HCT116 (cell line): ENCODE results near the gene CACNA1C. TPM values are rescaled to one million over a fixed set of nuclear protein-coding genes. Genes with fewer than 3 reads are reported as not detected.

Experiments used
- ATAC-seq: fragments of 200-7000 bp; cut with Tn5 transposase; 2 replicates; pipeline ENCODE4 v1.9.1; 2020; ENCODE audit warnings: mild to moderate bottlenecking, moderate library complexity
- BruUV-seq: library from RNA; stranded (reverse); fragments of 400-500 nt; replicated peaks from 2 replicates; lab custom pipeline; 2021; lab: Mats Ljungman, UMichigan
- CTCF ChIA-PET: fragments of 300-600 bp; sonication (Branson Sonifier 250); formaldehyde crosslinking; loops from one replicate; lab custom pipeline; 2021; ENCODE audit warnings: antibody characterized with exemption; lab: Charles Lee
- POLR2A ChIA-PET: fragments of 300-600, 350-600 bp; sonication (Branson Sonifier 250); formaldehyde crosslinking; loops from one replicate; lab custom pipeline; 2021; ENCODE audit warnings: antibody characterized with exemption; lab: Charles Lee
- RAD21 ChIA-PET, 2 experiments: fragments of 300-600 bp; sonication (Branson Sonifier 250); formaldehyde crosslinking; loops; one replicate each; lab custom pipeline; 2023; ENCODE audit warnings: low total read pairs in 2 of 2; ENCODE audit not compliant: uncharacterized antibody in 2 of 2, unreplicated experiment in 2 of 2, low non-redundant PET in 1 of 2; lab: Charles Lee
- DNase-seq: peaks from one replicate; pipeline ENCODE4 v3.0.0-alpha.2; 2010; ENCODE audit warnings: low read depth, low spot score
- H2AFZ ChIP-seq: fragments of 200-600 bp; shearing (Covaris generic), sonication (generic); 2 replicates; pipeline ENCODE4 v1.6.1; 2017; ENCODE audit warnings: low read depth, mixed run types, mixed read lengths, antibody characterized with exemption, low read length; ENCODE audit not compliant: poor library complexity, severe bottlenecking
- H3K27ac ChIP-seq: 2 replicates; pipeline ENCODE4 v1.5.1; 2012; ENCODE audit warnings: low read depth, low read length
- H3K27me3 ChIP-seq: fragments of 200-600 bp; sonication (generic); 2 replicates; pipeline ENCODE4 v1.6.1; 2016; ENCODE audit warnings: mixed run types, low read length, mixed read lengths; ENCODE audit not compliant: insufficient read depth
- H3K36me3 ChIP-seq, 2 experiments: fragments of 200-500 bp in 1 of 2; fragments of 200-600 bp in 1 of 2; sonication (Bioruptor generic) in 1 of 2; sonication (generic) in 1 of 2; 2 replicates each; pipeline versions ENCODE4 v1.5.1 to v1.6.1; 2014 to 2016; ENCODE audit warnings: low read length in 2 of 2, inconsistent platforms in 1 of 2, mixed read lengths in 1 of 2, mixed run types in 1 of 2; ENCODE audit not compliant: insufficient read depth in 2 of 2, control insufficient read depth in 1 of 2
- H3K4me1 ChIP-seq, 2 experiments: fragments of 200-600 bp in 1 of 2; sonication (generic) in 1 of 2; 2 replicates each; pipeline versions ENCODE4 v1.5.1 to v1.6.1; 2012 to 2017; ENCODE audit warnings: low read length in 2 of 2, inconsistent platforms in 1 of 2, mild to moderate bottlenecking in 1 of 2, mixed read lengths in 1 of 2, mixed run types in 1 of 2, moderate library complexity in 1 of 2; ENCODE audit not compliant: insufficient read depth in 2 of 2, control insufficient read depth in 1 of 2
- H3K4me2 ChIP-seq: fragments of 200-600 bp; sonication (generic); 2 replicates; pipeline ENCODE4 v1.6.1; 2017; ENCODE audit warnings: mixed run types, low read length, mixed read lengths
- H3K4me3 ChIP-seq, 2 experiments: fragments of 200-600 bp in 1 of 2; sonication (generic) in 1 of 2; replicated peaks in 1 of 2; 2 replicates each; pipeline ENCODE4 v1.5.1; 2011 to 2016; ENCODE audit warnings: low read length in 2 of 2, control low read depth in 1 of 2, low read depth in 1 of 2, mild to moderate bottlenecking in 1 of 2, mixed read lengths in 1 of 2, mixed run types in 1 of 2
- H3K79me2 ChIP-seq: fragments of 200-600 bp; sonication (generic); 2 replicates; pipeline ENCODE4 v1.6.1; 2017; ENCODE audit warnings: mild to moderate bottlenecking, mixed run types, low read length, moderate library complexity, mixed read lengths; ENCODE audit not compliant: insufficient read depth
- H3K9ac ChIP-seq: fragments of 200-600 bp; sonication (generic); 2 replicates; pipeline ENCODE4 v1.6.1; 2016; ENCODE audit warnings: low read length, mixed read lengths
- H3K9me2 ChIP-seq: fragments of 200-600 bp; sonication (generic), shearing (Covaris generic); 2 replicates; pipeline ENCODE4 v1.6.1; 2017; ENCODE audit warnings: mixed run types, mild to moderate bottlenecking, moderate library complexity; ENCODE audit not compliant: insufficient read depth
- H3K9me3 ChIP-seq, 2 experiments: fragments of 200-500 bp in 1 of 2; fragments of 200-600 bp in 1 of 2; sonication (Bioruptor generic) in 1 of 2; sonication (generic) in 1 of 2; 2 replicates each; pipeline ENCODE4 v1.6.1; 2014 to 2017; ENCODE audit warnings: low read length in 2 of 2, mixed read lengths in 2 of 2, inconsistent platforms in 1 of 2, low read depth in 1 of 2, mild to moderate bottlenecking in 1 of 2, mixed run types in 1 of 2, moderate library complexity in 1 of 2; ENCODE audit not compliant: control insufficient read depth in 1 of 2, insufficient read depth in 1 of 2
- H4K20me1 ChIP-seq: fragments of 200-600 bp; sonication (generic), shearing (Covaris generic); 2 replicates; pipeline ENCODE4 v1.6.1; 2017; ENCODE audit warnings: mixed run types, mild to moderate bottlenecking, moderate library complexity; ENCODE audit not compliant: insufficient read depth
- CBX3 ChIP-seq: IDR thresholded peaks from 2 replicates; pipeline ENCODE4 v1.6.1; 2012; ENCODE audit warnings: low read depth
- CEBPB ChIP-seq: IDR thresholded peaks from 2 replicates; pipeline ENCODE4 v1.6.1; 2012; ENCODE audit warnings: low read depth
- EGR1 ChIP-seq: IDR thresholded peaks from 2 replicates; pipeline ENCODE4 v1.6.1; 2012; ENCODE audit warnings: low read depth
- EZH2 ChIP-seq: fragments of 200-600 bp; sonication (generic); IDR thresholded peaks from 2 replicates; pipeline ENCODE4 v1.6.1; 2017; ENCODE audit warnings: antibody characterized with exemption, mixed run types
- EZH2phosphoT487 ChIP-seq: fragments of 200-600 bp; IDR thresholded peaks from 2 replicates; pipeline ENCODE4 v1.6.1; 2018; ENCODE audit warnings: antibody characterized with exemption, borderline replicate concordance
- JUND ChIP-seq: IDR thresholded peaks from 2 replicates; pipeline ENCODE4 v1.6.1; 2012
- POLR2A ChIP-seq: IDR thresholded peaks from 2 replicates; pipeline ENCODE4 v1.7.0; 2011; ENCODE audit warnings: borderline replicate concordance; ENCODE audit not compliant: insufficient read depth, insufficient read length; ENCODE audit errors: extremely low read depth
- RAD21 ChIP-seq: IDR thresholded peaks from 2 replicates; pipeline ENCODE4 v1.6.1; 2012; ENCODE audit warnings: low read depth, mild to moderate bottlenecking
- SIN3A ChIP-seq: IDR thresholded peaks from 2 replicates; pipeline ENCODE4 v1.6.1; 2012; ENCODE audit warnings: low read depth
- SP1 ChIP-seq: IDR thresholded peaks from 2 replicates; pipeline ENCODE4 v1.6.1; 2012; ENCODE audit warnings: low read depth
- TCF7L2 ChIP-seq: IDR thresholded peaks from 2 replicates; pipeline ENCODE4 v1.7.0; 2011; ENCODE audit warnings: borderline replicate concordance, inconsistent platforms; ENCODE audit not compliant: insufficient read depth, insufficient read length; ENCODE audit errors: extremely low read depth
- YY1 ChIP-seq: IDR thresholded peaks from 2 replicates; pipeline ENCODE4 v1.6.1; 2011; ENCODE audit warnings: low read length, low read depth, moderate library complexity, mild to moderate bottlenecking; ENCODE audit not compliant: insufficient replicate concordance; ENCODE audit errors: extremely low read depth
- ZFX ChIP-seq: fragments of 450-650 bp; IDR thresholded peaks from 2 replicates; pipeline ENCODE4 v1.6.1; 2017
- ZNF274 ChIP-seq: fragments of 200-500 bp; sonication (Bioruptor generic); IDR thresholded peaks from 2 replicates; pipeline ENCODE4 v1.6.1; 2014; ENCODE audit warnings: mild to moderate bottlenecking, low read depth, low read length, inconsistent platforms
- intact Hi-C: fragments of 100-400 bp; cut with micrococcal nuclease; formaldehyde crosslinking; loops from 2 replicates; pipeline ENCODE4 v1.10.0; 2022
- total RNA-seq: library from RNA; stranded (reverse); gene quantifications from one replicate; pipeline ENCODE4 v1.2.1, GENCODE V29; 2021; ENCODE audit not compliant: unreplicated experiment
- TF ChIP-seq, protein P1 (sequence below): IDR thresholded peaks from 2 replicates; pipeline ENCODE4 v1.6.1; 2012
- TF ChIP-seq, protein P2 (sequence below): IDR thresholded peaks from 2 replicates; pipeline ENCODE4 v1.6.1; 2011; ENCODE audit warnings: mild to moderate bottlenecking, low read length, moderate library complexity; ENCODE audit not compliant: insufficient replicate concordance; ENCODE audit errors: extremely low read depth
- TF ChIP-seq, protein P3 (sequence below): IDR thresholded peaks from 2 replicates; pipeline ENCODE4 v1.6.1; 2012
- TF ChIP-seq, protein P4 (sequence below): IDR thresholded peaks from 2 replicates; pipeline ENCODE4 v1.6.1; 2012; ENCODE audit warnings: low read depth
- TF ChIP-seq, protein P5 (sequence below), 3 experiments: fragments of 200-600 bp in 1 of 3; sonication (generic) in 1 of 3; IDR thresholded peaks in 2 of 3; conservative IDR thresholded peaks in 1 of 3; 2 replicates each; pipeline ENCODE4 v1.5.1; 2012 to 2017; ENCODE audit warnings: low read depth in 2 of 3, low read length in 2 of 3, antibody characterized with exemption in 1 of 3, borderline replicate concordance in 1 of 3, control low read depth in 1 of 3, mild to moderate bottlenecking in 1 of 3, mixed read lengths in 1 of 3, mixed run types in 1 of 3, moderate library complexity in 1 of 3; ENCODE audit not compliant: insufficient read depth in 1 of 3

CACNA1C gene
- total RNA-seq, 1 experiment from 2014 or later, result 0.05 TPM

DNA sequence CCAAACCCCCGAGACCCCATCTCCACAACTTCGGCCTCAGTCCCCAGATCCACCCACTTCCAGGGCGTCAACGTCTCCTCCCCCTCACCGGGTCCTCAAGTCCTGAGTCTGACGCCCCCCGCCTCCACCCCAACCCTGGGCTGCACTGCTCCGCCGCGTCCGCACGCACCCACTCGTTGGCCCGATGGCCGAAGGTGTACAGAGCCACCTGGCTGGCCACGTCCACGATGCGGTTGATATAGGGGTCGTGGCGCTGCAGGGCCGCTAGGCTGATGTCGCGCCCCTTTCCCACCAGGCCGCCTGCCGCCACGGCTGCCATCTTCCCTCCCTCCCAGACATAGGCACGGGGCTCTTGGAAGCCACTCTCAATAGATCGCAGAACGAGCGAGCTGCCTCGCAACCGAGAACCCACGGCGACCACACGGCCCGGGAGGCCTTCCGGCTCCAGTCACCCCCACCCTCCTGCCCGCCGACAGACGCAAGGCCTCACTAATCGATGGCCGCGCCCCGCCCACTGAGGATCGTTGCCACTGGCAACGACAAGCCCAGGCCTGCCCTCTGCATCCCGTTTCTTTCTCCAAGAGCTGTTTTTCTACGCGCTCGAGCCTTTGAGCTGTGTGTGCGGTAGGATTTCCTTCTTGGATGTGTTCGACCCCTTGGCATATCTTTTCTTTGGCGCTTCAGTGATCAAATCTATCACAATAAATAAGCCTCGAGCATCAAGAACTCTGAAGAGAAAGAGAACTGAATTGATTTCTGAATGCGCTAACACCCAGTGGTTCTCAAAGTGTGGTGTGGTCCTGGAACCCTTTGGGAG is 48.5 kb upstream of the CACNA1C start, which contains the start of gene DCP1B:
Gene DCP1B (minus strand): TSS at position 345 of the 817 bp plus-strand sequence. CDS start 26 bp downstream, at position 319.
- Histone ChIP-seq H3K9ac (peak within 1 kb of the TSS; percentile 90), H3K79me2 (peaks cover 17% of the 10 kb centered on the region), H3K4me3 (peak within 1 kb of the TSS; percentile 92), H4K20me1 (no peaks in the 10 kb centered on the region), H3K4me1 (peaks cover 11 to 15% of the 10 kb centered on the region in 2 experiments), H2AFZ (peak within 1 kb of the TSS; percentile 49), H3K4me2 (peak within 1 kb of the TSS; percentile 87), H3K27me3 (no peaks in the 10 kb centered on the region), H3K27ac (peak within 1 kb of the TSS; percentile 97), H3K36me3 (no peaks in the 10 kb centered on the region), H3K9me3 (no peaks in the 10 kb centered on the region), H3K9me2 (no peaks in the 10 kb centered on the region)
- peak; percentile 90 for DNase-seq
- intact Hi-C loops, result no loop called here
- ChIA-PET CTCF (no interaction called here), POLR2A (interaction anchor here (1.0 kb wide), 1 partner anchor 14 kb away, joined by 3 read pairs; no protein-coding TSS in a partner anchor), RAD21 (no interaction called here)
- ATAC-seq, result peak; percentile 99
- no TSS peak for BruUV-seq
- TF ChIP-seq, protein P1, sequence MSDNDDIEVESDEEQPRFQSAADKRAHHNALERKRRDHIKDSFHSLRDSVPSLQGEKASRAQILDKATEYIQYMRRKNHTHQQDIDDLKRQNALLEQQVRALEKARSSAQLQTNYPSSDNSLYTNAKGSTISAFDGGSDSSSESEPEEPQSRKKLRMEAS, result peak; percentile 85
- TF ChIP-seq, protein P2, sequence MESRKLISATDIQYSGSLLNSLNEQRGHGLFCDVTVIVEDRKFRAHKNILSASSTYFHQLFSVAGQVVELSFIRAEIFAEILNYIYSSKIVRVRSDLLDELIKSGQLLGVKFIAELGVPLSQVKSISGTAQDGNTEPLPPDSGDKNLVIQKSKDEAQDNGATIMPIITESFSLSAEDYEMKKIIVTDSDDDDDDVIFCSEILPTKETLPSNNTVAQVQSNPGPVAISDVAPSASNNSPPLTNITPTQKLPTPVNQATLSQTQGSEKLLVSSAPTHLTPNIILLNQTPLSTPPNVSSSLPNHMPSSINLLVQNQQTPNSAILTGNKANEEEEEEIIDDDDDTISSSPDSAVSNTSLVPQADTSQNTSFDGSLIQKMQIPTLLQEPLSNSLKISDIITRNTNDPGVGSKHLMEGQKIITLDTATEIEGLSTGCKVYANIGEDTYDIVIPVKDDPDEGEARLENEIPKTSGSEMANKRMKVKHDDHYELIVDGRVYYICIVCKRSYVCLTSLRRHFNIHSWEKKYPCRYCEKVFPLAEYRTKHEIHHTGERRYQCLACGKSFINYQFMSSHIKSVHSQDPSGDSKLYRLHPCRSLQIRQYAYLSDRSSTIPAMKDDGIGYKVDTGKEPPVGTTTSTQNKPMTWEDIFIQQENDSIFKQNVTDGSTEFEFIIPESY, result peak; percentile 37
- TF ChIP-seq CBX3 (peak; percentile 76; the same call in 1 of the 2 replicates), EZH2phosphoT487 (no peak), EZH2 (no peak), RAD21 (no peak), SIN3A (peak; percentile 65; the same call in 1 of the 2 replicates), SP1 (peak; percentile 92), CEBPB (no peak), ZNF274 (no peak), JUND (no peak), ZFX (peak; percentile 72), YY1 (peak; percentile 92), TCF7L2 (peak; percentile 99), EGR1 (peak; percentile 87), POLR2A (peak; percentile 38)
- TF ChIP-seq, protein P3, sequence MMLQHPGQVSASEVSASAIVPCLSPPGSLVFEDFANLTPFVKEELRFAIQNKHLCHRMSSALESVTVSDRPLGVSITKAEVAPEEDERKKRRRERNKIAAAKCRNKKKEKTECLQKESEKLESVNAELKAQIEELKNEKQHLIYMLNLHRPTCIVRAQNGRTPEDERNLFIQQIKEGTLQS, result no peak
- TF ChIP-seq, protein P4, sequence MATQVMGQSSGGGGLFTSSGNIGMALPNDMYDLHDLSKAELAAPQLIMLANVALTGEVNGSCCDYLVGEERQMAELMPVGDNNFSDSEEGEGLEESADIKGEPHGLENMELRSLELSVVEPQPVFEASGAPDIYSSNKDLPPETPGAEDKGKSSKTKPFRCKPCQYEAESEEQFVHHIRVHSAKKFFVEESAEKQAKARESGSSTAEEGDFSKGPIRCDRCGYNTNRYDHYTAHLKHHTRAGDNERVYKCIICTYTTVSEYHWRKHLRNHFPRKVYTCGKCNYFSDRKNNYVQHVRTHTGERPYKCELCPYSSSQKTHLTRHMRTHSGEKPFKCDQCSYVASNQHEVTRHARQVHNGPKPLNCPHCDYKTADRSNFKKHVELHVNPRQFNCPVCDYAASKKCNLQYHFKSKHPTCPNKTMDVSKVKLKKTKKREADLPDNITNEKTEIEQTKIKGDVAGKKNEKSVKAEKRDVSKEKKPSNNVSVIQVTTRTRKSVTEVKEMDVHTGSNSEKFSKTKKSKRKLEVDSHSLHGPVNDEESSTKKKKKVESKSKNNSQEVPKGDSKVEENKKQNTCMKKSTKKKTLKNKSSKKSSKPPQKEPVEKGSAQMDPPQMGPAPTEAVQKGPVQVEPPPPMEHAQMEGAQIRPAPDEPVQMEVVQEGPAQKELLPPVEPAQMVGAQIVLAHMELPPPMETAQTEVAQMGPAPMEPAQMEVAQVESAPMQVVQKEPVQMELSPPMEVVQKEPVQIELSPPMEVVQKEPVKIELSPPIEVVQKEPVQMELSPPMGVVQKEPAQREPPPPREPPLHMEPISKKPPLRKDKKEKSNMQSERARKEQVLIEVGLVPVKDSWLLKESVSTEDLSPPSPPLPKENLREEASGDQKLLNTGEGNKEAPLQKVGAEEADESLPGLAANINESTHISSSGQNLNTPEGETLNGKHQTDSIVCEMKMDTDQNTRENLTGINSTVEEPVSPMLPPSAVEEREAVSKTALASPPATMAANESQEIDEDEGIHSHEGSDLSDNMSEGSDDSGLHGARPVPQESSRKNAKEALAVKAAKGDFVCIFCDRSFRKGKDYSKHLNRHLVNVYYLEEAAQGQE, result no peak
- TF ChIP-seq, protein P5, sequence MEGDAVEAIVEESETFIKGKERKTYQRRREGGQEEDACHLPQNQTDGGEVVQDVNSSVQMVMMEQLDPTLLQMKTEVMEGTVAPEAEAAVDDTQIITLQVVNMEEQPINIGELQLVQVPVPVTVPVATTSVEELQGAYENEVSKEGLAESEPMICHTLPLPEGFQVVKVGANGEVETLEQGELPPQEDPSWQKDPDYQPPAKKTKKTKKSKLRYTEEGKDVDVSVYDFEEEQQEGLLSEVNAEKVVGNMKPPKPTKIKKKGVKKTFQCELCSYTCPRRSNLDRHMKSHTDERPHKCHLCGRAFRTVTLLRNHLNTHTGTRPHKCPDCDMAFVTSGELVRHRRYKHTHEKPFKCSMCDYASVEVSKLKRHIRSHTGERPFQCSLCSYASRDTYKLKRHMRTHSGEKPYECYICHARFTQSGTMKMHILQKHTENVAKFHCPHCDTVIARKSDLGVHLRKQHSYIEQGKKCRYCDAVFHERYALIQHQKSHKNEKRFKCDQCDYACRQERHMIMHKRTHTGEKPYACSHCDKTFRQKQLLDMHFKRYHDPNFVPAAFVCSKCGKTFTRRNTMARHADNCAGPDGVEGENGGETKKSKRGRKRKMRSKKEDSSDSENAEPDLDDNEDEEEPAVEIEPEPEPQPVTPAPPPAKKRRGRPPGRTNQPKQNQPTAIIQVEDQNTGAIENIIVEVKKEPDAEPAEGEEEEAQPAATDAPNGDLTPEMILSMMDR (IDR thresholded peaks at IDR 0.05 in 2 of 3, conservative IDR thresholded peaks at IDR 0.05 in 1 of 3; ENCODE audit: borderline replicate concordance in 1 of 3, insufficient read depth in 1 of 3, low read depth in 2 of 3, low read length in 2 of 3), result no peak
